ENCODE measurements around the gene LEF1. TPM values are rescaled to one million over a fixed set of nuclear protein-coding genes. Genes with fewer than 3 reads are reported as not detected.

Gene LEF1
- total and polyA plus RNA-seq, 2 donors (not counting 1 experiment from before 2014, with no cell fraction given): 1.8 to 2.6 TPM

GRCh38 chr4:108143515-108143914 is 25.2 kb downstream of the LEF1 start:
- no peaks in the 10 kb centered on the region for H4K20me1 ChIP-seq (ENCODE audit: control insufficient read depth, extremely low read depth, insufficient read depth, low read length)
- no peaks in the 10 kb centered on the region for H3K79me2 ChIP-seq (ENCODE audit: control insufficient read depth, insufficient read depth, low read length)
- no peak for TF ChIP-seq EZH2 (IDR thresholded peaks at IDR 0.05; ENCODE audit: low read length, missing control alignments)

GRCh38 chr4:108142870-108143269 is 25.9 kb downstream of the LEF1 start:
- no peak overlapping the region for H3K9ac ChIP-seq (ENCODE audit: insufficient read depth, low read length)
- H3K79me2 ChIP-seq (ENCODE audit: control insufficient read depth, insufficient read depth, low read length): no peaks in the 10 kb centered on the region
- no peak overlapping the region for H3K4me3 ChIP-seq (replicated peaks in 1 of 4; ENCODE audit: control extremely low read depth in 1 of 4, insufficient read depth in 1 of 4, low read depth in 3 of 4, low read length in 4 of 4)
- TF ChIP-seq EZH2 (IDR thresholded peaks at IDR 0.05; ENCODE audit: low read length, missing control alignments) (no peak), CTCF (conservative IDR thresholded peaks at IDR 0.05 in 1 of 2, IDR thresholded peaks at IDR 0.05 in 1 of 2; ENCODE audit: low read depth in 1 of 2, low read length in 2 of 2) (no peak)
- H4K20me1 ChIP-seq (ENCODE audit: control insufficient read depth, extremely low read depth, insufficient read depth, low read length): no peaks in the 10 kb centered on the region
- H3K9me3 ChIP-seq (ENCODE audit: control insufficient read depth, insufficient read depth, low read depth, low read length): no peaks in the 10 kb centered on the region
- no peaks in the 10 kb centered on the region for H3K36me3 ChIP-seq (ENCODE audit: control insufficient read depth, insufficient read depth, low read length)
- H3K4me2 ChIP-seq (ENCODE audit: extremely low read depth, insufficient read depth, low read length): no peak overlapping the region
- H3K27me3 ChIP-seq (ENCODE audit: control insufficient read depth, insufficient read depth, low read length): no peaks in the 10 kb centered on the region
- no peak overlapping the region for H2AFZ ChIP-seq (ENCODE audit: low read length)
- DNase-seq (ENCODE audit: low read depth in 2 of 2): no peak
- no peak overlapping the region for H3K27ac ChIP-seq (ENCODE audit: insufficient read depth, low read length)
- H3K4me1 ChIP-seq (ENCODE audit: control insufficient read depth, extremely low read depth, insufficient read depth, low read length): no peaks in the 10 kb centered on the region

More at GRCh38 chr4:108143515-108143914, 25.2 kb downstream of the LEF1 start:
- Histone ChIP-seq H3K9ac (ENCODE audit: insufficient read depth, low read length) (no peak overlapping the region), H3K27me3 (ENCODE audit: control insufficient read depth, insufficient read depth, low read length) (no peaks in the 10 kb centered on the region), H3K9me3 (ENCODE audit: control insufficient read depth, insufficient read depth, low read depth, low read length) (no peaks in the 10 kb centered on the region), H3K36me3 (ENCODE audit: control insufficient read depth, insufficient read depth, low read length) (no peaks in the 10 kb centered on the region), H3K4me2 (ENCODE audit: extremely low read depth, insufficient read depth, low read length) (no peak overlapping the region), H3K4me1 (ENCODE audit: control insufficient read depth, extremely low read depth, insufficient read depth, low read length) (no peaks in the 10 kb centered on the region), H3K27ac (ENCODE audit: insufficient read depth, low read length) (no peak overlapping the region), H3K4me3 (replicated peaks in 1 of 4; ENCODE audit: control extremely low read depth in 1 of 4, insufficient read depth in 1 of 4, low read depth in 3 of 4, low read length in 4 of 4) (no peak overlapping the region), H2AFZ (ENCODE audit: low read length) (no peak overlapping the region)
- DNase-seq (ENCODE audit: low read depth in 2 of 2): no peak

DNA sequence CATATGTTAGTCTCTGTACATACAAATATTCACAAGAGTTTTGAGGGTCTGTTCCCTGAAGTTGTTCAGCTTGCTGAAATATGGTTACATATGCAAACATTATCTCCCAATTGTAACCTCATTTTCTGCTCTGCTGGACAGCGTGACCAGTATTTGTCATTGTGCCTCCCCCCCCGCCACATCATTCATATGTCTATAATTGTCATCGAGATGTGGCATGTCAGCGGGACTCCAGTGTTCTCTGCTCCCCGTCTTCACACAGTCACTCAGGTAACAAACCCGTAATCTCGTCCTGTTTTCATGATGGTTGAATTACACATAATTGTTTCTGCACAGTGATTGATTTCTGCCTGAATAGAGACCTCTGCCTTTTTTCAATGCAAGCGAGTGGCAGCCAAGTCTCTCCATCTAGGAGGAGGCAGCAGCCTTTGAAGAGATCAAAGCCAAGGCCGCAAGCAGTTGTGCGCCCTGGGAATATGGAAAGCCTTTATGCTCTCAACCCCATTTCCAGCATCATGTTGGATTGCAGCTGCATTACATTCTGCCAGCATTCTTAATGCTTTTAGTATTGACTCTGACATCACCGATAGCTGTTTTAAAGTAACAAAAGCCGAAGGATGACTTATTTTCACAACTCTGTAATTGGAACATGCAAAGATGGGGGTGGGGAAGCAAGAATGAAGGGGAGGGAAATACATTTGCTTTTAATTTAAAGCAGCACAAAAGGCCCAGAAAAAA is 27.4 kb downstream of the LEF1 start:
- H3K36me3 ChIP-seq (ENCODE audit: control insufficient read depth, insufficient read depth, low read length): no peaks in the 10 kb centered on the region
- DNase-seq (ENCODE audit: low read depth in 2 of 2): peak in 1 of 2 donors; percentile 7
- no peaks in the 10 kb centered on the region for H3K79me2 ChIP-seq (ENCODE audit: control insufficient read depth, insufficient read depth, low read length)
- H3K4me3 ChIP-seq (replicated peaks in 1 of 4; ENCODE audit: control extremely low read depth in 1 of 4, insufficient read depth in 1 of 4, low read depth in 3 of 4, low read length in 4 of 4): no peak overlapping the region
- H3K27me3 ChIP-seq (ENCODE audit: control insufficient read depth, insufficient read depth, low read length): no peaks in the 10 kb centered on the region
- TF ChIP-seq EZH2 (IDR thresholded peaks at IDR 0.05; ENCODE audit: low read length, missing control alignments) (no peak), CTCF (conservative IDR thresholded peaks at IDR 0.05 in 1 of 2, IDR thresholded peaks at IDR 0.05 in 1 of 2; ENCODE audit: low read depth in 1 of 2, low read length in 2 of 2) (no peak)
- H3K27ac ChIP-seq (ENCODE audit: insufficient read depth, low read length): no peak overlapping the region
- H3K9me3 ChIP-seq (ENCODE audit: control insufficient read depth, insufficient read depth, low read depth, low read length): no peaks in the 10 kb centered on the region
- no peaks in the 10 kb centered on the region for H4K20me1 ChIP-seq (ENCODE audit: control insufficient read depth, extremely low read depth, insufficient read depth, low read length)
- no peaks in the 10 kb centered on the region for H3K4me1 ChIP-seq (ENCODE audit: control insufficient read depth, extremely low read depth, insufficient read depth, low read length)
- no peak overlapping the region for H3K4me2 ChIP-seq (ENCODE audit: extremely low read depth, insufficient read depth, low read length)
- no peak overlapping the region for H3K9ac ChIP-seq (ENCODE audit: insufficient read depth, low read length)
- H2AFZ ChIP-seq (ENCODE audit: low read length): no peak overlapping the region
